ENCODE data around the gene SLC35G2.

- TF ChIP-seq MYC (IDR thresholded peaks at IDR 0.05; ENCODE audit: low read depth, low read length) (no peak), POLR2A (IDR thresholded peaks at IDR 0.05; ENCODE audit: extremely low read depth, insufficient read length) (no peak)
These were observed 80.0 kb downstream of the SLC35G2 start for GRCh38 chr3:136898954-136899353.
